Measurements from ENCODE around the gene TYK2.
"Not testable (repeated sequence)": the region's sequence is repeated elsewhere in the genome, so short reads cannot be mapped to it uniquely, and the experiment has no call there.

The TYK2 gene

GRCh38 chr19:10380313-10381102 is at the start of gene TYK2:
TYK2 (minus strand) TSS chr19:10380572; CDS start chr19:10378406, 2,166 bp downstream.
- peak; percentile 99 for DNase-seq

GRCh38 chr19:10428996-10429381 is 48.6 kb upstream of the TYK2 start:
- DNase-seq, result no peak

GRCh38 chr19:10427169-10427568 is 46.8 kb upstream of the TYK2 start:
- DNase-seq, result no peak

GRCh38 chr19:10424011-10424637 is 43.8 kb upstream of the TYK2 start:
- peak; percentile 67 for DNase-seq

DNA sequence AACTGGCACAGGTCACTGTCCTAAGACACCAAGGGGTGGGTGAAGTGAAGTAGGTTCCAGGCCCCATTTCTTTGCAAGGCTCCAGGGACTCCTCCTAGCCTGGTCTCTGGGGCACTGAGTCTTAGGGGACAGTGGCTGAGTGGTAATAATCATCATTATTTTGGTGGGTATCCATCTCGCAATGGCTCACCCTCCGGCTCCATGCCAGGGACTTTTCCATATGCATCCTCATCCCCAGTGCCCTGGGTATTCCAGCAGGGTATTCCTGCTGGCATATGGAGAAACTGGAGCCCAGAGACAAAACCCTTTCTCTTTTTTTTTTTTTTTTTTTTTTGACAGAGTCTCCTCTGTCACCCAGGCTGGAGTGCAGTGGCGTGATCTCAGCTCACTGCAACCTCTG is 42.5 kb upstream of the TYK2 start:
- peak; percentile 29 for DNase-seq

GRCh38 chr19:10422046-10422461 is 41.7 kb upstream of the TYK2 start:
- peak; percentile 42 for DNase-seq

DNA sequence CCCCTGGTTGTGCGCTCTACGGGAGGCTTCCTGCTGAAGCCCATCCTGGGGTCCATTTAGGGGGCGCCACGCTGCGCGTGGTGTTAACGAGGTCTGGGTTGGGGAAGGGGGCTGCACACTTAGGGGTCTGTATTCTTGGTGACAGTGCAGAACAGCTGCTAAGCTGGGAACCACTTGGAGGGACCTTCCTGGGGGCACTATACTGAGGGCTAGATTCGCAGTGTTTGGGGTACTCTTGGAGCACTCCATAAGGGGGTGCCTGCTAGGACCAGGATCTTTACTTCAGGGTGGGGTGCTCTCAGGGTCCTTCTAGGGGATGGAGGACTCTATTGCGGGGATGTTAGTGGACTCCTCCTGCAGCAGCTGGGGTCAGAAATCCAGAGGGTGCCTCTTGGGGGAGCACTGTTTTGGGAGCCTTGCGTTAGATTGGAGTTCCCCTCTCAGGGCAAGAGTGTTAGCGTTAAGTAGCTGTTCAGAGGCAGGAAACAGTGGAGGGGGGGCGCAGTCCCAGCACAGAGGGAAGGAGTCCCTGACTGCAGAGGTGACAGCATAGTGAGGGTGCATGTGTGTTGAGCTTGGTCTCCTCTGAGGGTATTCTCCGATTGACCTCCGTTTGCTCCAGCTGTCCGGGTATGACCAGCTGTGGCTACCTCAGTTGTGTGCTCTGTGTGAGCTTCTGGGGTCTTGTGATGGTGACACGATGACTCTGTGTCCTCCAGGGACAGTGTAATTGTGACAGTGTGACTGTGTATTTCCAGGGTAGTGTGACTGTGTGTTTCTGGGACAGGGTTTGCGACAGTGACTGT is 41.1 kb upstream of the TYK2 start:
- no peak for DNase-seq

GRCh38 chr19:10420444-10421239 is 40.3 kb upstream of the TYK2 start, which contains the start of gene PDE4A:
PDE4A (plus strand) TSS chr19:10420538; CDS start chr19:10420765, 227 bp downstream.
- peak; percentile 63 for DNase-seq

DNA sequence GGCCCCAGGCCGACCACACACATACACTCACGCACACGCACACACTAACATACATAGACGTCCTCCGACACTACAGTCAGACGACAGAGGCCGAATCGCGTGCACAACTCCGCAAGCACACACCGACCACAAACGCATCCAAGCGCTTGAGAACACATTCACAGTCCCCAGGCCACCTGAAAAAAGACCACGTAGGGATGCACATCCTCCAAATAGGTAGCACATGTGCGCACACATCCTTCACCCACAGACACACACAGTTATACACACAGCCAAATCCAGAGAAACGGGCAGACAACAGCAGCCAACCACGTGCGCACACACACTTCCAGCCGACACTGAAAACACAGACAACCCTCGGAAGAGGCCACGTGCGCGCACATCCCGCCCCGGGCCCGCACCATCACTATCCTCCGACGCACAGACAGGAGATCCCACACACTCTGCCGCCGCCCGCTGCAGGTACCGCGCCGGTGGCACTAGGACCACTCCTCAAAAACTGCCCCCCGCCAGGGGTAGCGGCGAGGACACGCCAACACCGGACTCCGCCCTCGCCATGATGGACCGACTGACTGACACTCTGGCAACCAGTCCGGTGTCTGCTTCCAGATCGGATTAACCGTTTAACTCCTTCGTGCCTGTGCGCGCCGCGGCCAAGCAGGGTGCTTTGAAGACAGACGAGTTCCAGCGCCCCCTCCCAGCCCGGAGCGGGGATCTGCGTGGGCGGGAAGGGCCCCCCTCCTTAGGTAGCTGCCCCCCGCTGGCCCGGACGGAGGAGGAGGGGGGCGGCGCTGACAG is 39.5 kb upstream of the TYK2 start:
- peak; percentile 97 for DNase-seq

DNA sequence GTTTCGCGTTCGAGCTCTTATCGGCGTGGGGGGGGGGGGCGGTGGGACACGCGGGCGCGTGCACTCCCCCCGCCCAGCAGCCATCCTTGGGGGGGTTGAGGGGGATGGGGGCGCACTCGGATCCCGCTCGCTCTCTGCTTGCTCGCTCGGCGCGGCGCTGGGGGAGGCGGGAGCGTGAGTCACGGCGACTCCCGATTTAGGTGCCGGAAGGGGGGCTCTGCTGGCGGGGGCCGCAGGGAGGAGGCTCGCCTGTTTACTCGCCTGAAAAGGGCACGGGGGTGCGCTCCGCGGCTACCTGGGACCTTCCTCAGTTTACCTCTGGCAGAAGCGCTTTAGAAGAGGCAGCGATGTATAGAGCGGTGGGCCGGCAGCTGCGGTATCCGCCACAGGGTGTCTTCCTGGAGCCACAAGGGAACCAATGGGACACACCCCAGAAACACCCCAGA is 38.9 kb upstream of the TYK2 start:
- DNase-seq, result no peak

- peak; percentile 75 for DNase-seq
Observed at GRCh38 chr19:10418485-10419199, 38.3 kb upstream of the TYK2 start.

- no peak for DNase-seq
Observed at GRCh38 chr19:10418235-10418484, 37.8 kb upstream of the TYK2 start.

- peak; percentile 83 for DNase-seq
Observed at GRCh38 chr19:10417541-10418234, 37.3 kb upstream of the TYK2 start.

DNA sequence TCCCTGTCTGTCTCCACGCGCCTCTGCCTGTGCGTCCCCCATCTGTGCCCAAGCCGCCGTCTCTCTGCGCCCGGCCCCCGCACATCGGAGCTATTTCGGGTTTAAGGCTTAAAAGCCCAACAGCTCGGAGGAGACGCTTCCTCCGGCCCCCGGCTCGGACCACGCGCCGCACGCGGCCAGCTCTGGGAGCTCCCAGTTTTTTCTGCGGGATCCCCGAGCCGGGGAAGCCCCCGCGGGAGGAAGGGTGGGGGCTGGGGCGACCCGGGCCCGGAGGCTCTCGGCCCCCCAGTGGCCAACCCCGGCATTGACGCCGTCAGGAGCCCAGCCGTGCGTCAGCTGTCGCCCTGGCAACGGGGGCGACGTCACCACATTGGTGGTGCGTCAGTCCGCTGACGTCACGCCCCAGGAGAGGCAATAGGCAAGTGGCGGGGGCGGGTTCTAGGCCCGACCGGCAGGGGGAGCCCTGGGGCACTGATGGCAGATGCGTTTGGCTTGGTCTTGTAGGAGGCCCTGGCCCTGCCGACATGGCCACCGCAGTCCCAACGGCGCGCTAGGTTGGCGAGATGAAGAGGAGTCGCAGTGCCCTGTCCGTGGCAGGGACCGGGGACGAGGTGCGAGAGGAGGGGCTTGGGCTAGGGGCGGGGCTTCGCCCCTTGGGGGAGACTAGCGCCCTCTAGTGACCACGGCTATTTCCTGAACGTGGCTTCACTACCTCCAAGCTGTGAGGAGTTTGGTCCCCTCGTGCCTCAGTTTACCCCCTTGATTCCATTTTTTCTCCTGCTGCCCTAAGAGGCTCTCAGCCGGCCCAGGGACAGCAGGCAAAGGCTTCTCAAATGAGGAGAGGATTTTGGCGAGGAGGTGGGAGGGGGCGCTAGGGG is 36.2 kb upstream of the TYK2 start:
- peak; percentile 92 for DNase-seq

- no peak for DNase-seq
Observed at GRCh38 chr19:10416083-10416379, 35.7 kb upstream of the TYK2 start.

DNA sequence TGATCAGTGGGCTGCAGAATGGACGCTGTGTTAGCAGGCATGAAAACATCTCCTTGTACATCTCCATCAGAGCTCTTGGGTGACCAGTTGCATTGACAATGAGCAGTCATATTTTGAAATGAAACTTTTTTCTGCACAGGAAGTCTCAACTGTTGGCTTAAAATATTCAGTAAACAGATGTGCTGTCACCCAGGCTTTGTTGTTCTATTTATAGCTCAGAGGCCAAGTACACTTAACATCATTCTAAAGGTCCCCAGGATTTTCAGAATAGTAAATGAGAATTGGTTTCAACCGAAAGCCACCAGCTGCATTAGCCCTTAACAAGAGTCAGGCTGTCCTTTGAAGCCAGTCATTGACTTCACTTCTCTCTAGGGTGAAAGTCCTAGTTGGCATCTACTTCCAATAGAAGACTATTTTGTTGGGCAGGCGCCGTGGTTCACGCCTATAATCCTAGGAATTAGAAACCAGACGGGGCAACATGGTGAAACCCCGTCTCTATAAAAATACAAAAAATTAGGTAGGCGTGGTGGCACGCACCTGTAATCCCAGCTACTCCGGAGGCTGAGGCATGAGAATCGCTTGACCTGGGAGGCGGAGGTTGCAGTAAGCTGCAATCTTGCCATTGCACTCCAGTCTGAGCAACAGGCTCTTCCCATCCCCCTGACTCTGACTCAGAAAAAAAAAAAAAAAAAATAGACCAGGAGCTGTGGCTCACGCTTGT is 32.0 kb upstream of the TYK2 start:
- DNase-seq, result no peak

GRCh38 chr19:10411224-10411623 is 30.9 kb upstream of the TYK2 start:
- DNase-seq, result not testable (repeated sequence)

DNA sequence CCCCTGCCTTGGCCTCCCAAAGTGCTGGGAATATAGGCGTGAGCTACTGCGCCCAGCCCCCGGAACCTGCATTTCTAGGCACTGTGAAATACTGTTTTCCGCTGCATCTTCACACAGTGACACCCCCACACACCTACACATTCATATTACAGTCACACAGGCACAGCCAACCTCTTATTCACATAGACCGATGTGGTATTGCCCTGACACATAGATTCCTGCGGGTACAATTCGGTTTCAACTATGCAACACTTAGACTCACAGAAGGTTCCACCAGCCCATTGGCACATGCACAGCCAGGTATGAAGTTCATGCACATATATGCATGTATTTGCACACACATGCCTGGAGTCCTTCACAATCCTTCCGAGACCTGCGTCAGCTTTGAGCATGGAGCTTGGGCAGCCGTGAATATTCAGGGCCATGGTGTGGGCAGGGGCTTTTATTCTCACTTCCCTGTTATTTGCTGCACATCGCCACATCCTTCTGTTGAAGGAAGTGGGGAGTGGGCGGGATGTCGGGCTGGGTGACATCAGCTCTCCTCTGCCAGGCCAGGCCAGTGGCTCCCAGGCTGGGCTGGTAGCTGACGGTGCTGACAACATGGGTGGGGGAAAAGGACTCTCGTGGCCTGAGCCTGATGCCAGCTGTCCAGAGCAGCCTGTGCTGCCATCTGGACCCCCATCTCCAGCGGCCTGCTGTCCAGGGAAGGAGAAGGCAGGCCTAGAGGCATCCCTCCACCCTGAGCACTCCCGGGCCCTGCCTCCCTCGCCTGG is 28.3 kb upstream of the TYK2 start:
- DNase-seq, result no peak
